Measurements from ENCODE around the gene FMNL2. TPM values are rescaled to one million over a fixed set of nuclear protein-coding genes. Genes with fewer than 3 reads are reported as not detected.
A peak's percentile ranks its signal among the peaks of the same experiment; 100 is the strongest.

The FMNL2 gene
- total RNA-seq, 1 experiment from 2014 or later: 33.6 TPM

GRCh38 chr2:152426801-152427200 is 91.8 kb downstream of the FMNL2 start:
- Histone ChIP-seq H3K27me3 (ENCODE audit: control insufficient read depth, insufficient read depth, low read length) (no peaks in the 10 kb centered on the region), H3K9me3 (ENCODE audit: control insufficient read depth, insufficient read depth, low read depth, low read length) (no peaks in the 10 kb centered on the region), H3K36me3 (ENCODE audit: control insufficient read depth, insufficient read depth, low read length) (no peaks in the 10 kb centered on the region), H3K4me3 (ENCODE audit: low read depth in 2 of 2, low read length in 2 of 2) (no peak overlapping the region), H3K27ac (ENCODE audit: low read length) (peak overlapping the region; percentile 52; the same call in 1 of the 2 replicates), H3K4me1 (ENCODE audit: control insufficient read depth, insufficient read depth, low read length) (peaks cover 25% of the 10 kb centered on the region)
- TF ChIP-seq TCF7L2 (IDR thresholded peaks at IDR 0.05; ENCODE audit: low read depth, low read length) (no peak), SIN3A (IDR thresholded peaks at IDR 0.05; ENCODE audit: borderline replicate concordance, insufficient read depth, low read depth, low read length) (no peak), REST (IDR thresholded peaks at IDR 0.05; ENCODE audit: insufficient read depth in 1 of 2, low read depth in 2 of 2, low read length in 1 of 2) (no peak), CTCF (IDR thresholded peaks at IDR 0.05) (no peak), POLR2AphosphoS5 (IDR thresholded peaks at IDR 0.05; ENCODE audit: low read depth, low read length) (no peak)
- DNase-seq (ENCODE audit: low read depth, low spot score) (no peak), ATAC-seq (no peak; the same call in 1 of the 2 replicates)
- POLR2A ChIA-PET: no interaction called here
- in situ Hi-C loops (cut with HindIII; ENCODE audit: low pct_unique_long_range_greater_than_20kb, low sequenced_read_pairs) (no loop called here), intact Hi-C loops (cut with micrococcal nuclease; ENCODE audit: unreplicated experiment) (no loop called here)
- BruUV-seq (replicated peaks): no TSS peak
- CTCF ChIA-PET: no interaction called here

- no peak for ATAC-seq
- Histone ChIP-seq H3K4me1 (ENCODE audit: control insufficient read depth, insufficient read depth, low read length) (peaks cover 19% of the 10 kb centered on the region), H3K27me3 (ENCODE audit: control insufficient read depth, insufficient read depth, low read length) (no peaks in the 10 kb centered on the region), H3K36me3 (ENCODE audit: control insufficient read depth, insufficient read depth, low read length) (no peaks in the 10 kb centered on the region), H3K4me3 (ENCODE audit: low read depth in 2 of 2, low read length in 2 of 2) (no peak overlapping the region), H3K9me3 (ENCODE audit: control insufficient read depth, insufficient read depth, low read depth, low read length) (no peaks in the 10 kb centered on the region), H3K27ac (ENCODE audit: low read length) (0 out of 2 replicates have a peak overlapping the region, but pooled peaks have one; percentile 34)
- POLR2A ChIA-PET: no interaction called here
- TF ChIP-seq SIN3A (IDR thresholded peaks at IDR 0.05; ENCODE audit: borderline replicate concordance, insufficient read depth, low read depth, low read length): no peak
- TF ChIP-seq CTCF (IDR thresholded peaks at IDR 0.05): no peak; the same call in 1 of the 2 replicates
- TF ChIP-seq TCF7L2 (IDR thresholded peaks at IDR 0.05; ENCODE audit: low read depth, low read length): no peak
- TF ChIP-seq POLR2AphosphoS5 (IDR thresholded peaks at IDR 0.05; ENCODE audit: low read depth, low read length): no peak
- DNase-seq (ENCODE audit: low read depth, low spot score): no peak
- intact Hi-C loops (cut with micrococcal nuclease; ENCODE audit: unreplicated experiment): no loop called here
- BruUV-seq (replicated peaks): no TSS peak
- CTCF ChIA-PET: no interaction called here
- in situ Hi-C loops (cut with HindIII; ENCODE audit: low pct_unique_long_range_greater_than_20kb, low sequenced_read_pairs): no loop called here
Observed at GRCh38 chr2:152427902-152428301, 92.9 kb downstream of the FMNL2 start.

All from Panc1 (cell line).